ENCODE results near the gene HHLA2.

HHLA2 gene

GRCh38 chr3:108388136-108389132 is 92.1 kb downstream of the HHLA2 start:
- H3K4me2 ChIP-seq (ENCODE audit: low read length), result no peak overlapping the region
- H3K9me3 ChIP-seq (ENCODE audit: low read length), result no peaks in the 10 kb centered on the region
- no peak overlapping the region for H3K4me3 ChIP-seq (ENCODE audit: low read depth, low read length, poor library complexity, severe bottlenecking)
- no peak for TF ChIP-seq EZH2 (IDR thresholded peaks at IDR 0.05; ENCODE audit: borderline replicate concordance, low read length)
- TF ChIP-seq, protein P1, sequence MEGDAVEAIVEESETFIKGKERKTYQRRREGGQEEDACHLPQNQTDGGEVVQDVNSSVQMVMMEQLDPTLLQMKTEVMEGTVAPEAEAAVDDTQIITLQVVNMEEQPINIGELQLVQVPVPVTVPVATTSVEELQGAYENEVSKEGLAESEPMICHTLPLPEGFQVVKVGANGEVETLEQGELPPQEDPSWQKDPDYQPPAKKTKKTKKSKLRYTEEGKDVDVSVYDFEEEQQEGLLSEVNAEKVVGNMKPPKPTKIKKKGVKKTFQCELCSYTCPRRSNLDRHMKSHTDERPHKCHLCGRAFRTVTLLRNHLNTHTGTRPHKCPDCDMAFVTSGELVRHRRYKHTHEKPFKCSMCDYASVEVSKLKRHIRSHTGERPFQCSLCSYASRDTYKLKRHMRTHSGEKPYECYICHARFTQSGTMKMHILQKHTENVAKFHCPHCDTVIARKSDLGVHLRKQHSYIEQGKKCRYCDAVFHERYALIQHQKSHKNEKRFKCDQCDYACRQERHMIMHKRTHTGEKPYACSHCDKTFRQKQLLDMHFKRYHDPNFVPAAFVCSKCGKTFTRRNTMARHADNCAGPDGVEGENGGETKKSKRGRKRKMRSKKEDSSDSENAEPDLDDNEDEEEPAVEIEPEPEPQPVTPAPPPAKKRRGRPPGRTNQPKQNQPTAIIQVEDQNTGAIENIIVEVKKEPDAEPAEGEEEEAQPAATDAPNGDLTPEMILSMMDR (IDR thresholded peaks at IDR 0.05; ENCODE audit: low read length), result no peak
- no peak overlapping the region for H3K27ac ChIP-seq (ENCODE audit: low read depth, low read length, poor library complexity, severe bottlenecking)
- H3K27me3 ChIP-seq (ENCODE audit: insufficient read depth, low read length), result no peaks in the 10 kb centered on the region
- H3K9me2 ChIP-seq (ENCODE audit: low read depth, low read length), result no peaks in the 10 kb centered on the region
- H3K4me1 ChIP-seq (ENCODE audit: insufficient read depth, low read length, severe bottlenecking), result no peaks in the 10 kb centered on the region
- no peaks in the 10 kb centered on the region for H3F3A ChIP-seq (ENCODE audit: insufficient read depth, low read length)
- H3K79me2 ChIP-seq (ENCODE audit: insufficient read depth, low read length), result no peaks in the 10 kb centered on the region
- no peak overlapping the region for H2AFZ ChIP-seq (ENCODE audit: low read length)
- H4K20me1 ChIP-seq (ENCODE audit: insufficient read depth, low read length), result no peaks in the 10 kb centered on the region
- no peak overlapping the region for H3K9ac ChIP-seq (ENCODE audit: low read length)
- H3K36me3 ChIP-seq (ENCODE audit: insufficient read depth, low read length), result no peaks in the 10 kb centered on the region

DNA sequence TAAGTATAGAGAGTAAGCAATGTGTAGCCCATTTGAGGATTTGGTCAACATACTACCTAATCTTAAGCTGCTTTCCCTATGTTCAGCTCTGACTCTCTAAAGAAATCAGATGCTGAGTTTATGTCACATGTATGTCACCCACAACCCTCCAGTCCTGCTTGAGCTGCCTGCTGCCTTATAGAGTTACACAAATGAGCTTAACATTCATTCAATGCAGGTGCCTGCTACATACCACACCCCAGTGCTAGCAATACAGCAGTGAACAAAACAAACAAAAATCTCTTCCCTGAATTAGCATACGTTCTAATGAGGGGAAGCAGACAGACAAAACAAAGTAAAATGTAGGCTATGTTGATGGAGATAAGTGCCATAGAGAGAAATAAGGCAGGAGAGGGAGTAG is 93.0 kb downstream of the HHLA2 start:
- H3K27ac ChIP-seq (ENCODE audit: low read depth, low read length, poor library complexity, severe bottlenecking), result no peak overlapping the region
- H3K79me2 ChIP-seq (ENCODE audit: insufficient read depth, low read length), result no peaks in the 10 kb centered on the region
- no peaks in the 10 kb centered on the region for H3K36me3 ChIP-seq (ENCODE audit: insufficient read depth, low read length)
- TF ChIP-seq EZH2 (IDR thresholded peaks at IDR 0.05; ENCODE audit: borderline replicate concordance, low read length), result no peak
- H3K9me2 ChIP-seq (ENCODE audit: low read depth, low read length), result no peaks in the 10 kb centered on the region
- H3F3A ChIP-seq (ENCODE audit: insufficient read depth, low read length), result no peaks in the 10 kb centered on the region
- no peak overlapping the region for H2AFZ ChIP-seq (ENCODE audit: low read length)
- no peaks in the 10 kb centered on the region for H3K4me1 ChIP-seq (ENCODE audit: insufficient read depth, low read length, severe bottlenecking)
- H3K4me2 ChIP-seq (ENCODE audit: low read length), result no peak overlapping the region
- H3K27me3 ChIP-seq (ENCODE audit: insufficient read depth, low read length), result no peaks in the 10 kb centered on the region
- H3K9ac ChIP-seq (ENCODE audit: low read length), result no peak overlapping the region
- H4K20me1 ChIP-seq (ENCODE audit: insufficient read depth, low read length), result no peaks in the 10 kb centered on the region
- H3K4me3 ChIP-seq (ENCODE audit: low read depth, low read length, poor library complexity, severe bottlenecking), result no peak overlapping the region
- no peaks in the 10 kb centered on the region for H3K9me3 ChIP-seq (ENCODE audit: low read length)

DNA sequence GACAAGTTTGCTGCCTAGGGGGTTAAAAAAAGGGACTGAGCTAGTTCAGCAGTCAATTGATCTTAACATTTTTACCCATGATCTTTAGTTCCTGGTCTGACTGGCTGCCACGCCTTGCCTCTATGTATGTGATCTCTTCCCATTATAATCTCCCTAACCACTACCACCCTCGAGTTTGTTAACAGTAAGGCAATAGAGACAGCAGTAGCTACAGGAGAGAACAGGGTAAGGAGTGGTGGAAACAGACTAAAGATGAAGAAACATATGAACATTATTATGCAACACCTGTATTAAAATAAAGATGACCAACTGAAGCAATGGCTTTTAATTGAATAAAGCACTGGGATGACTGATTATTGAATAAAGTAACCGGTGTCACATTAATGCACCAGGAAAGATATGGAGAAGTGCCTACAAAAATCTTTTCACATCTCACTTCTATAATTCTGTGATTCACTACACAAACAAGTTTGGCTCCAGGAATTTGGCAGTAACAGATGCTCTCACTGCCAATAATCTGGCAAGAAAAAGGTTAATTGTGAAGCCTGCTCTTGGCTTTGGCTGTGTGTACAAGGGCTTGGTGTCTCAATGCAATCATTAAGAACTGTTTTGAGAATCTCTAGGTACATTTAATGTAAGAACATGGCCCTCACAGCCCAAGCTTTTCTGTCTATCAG is 95.7 kb downstream of the HHLA2 start:
- H3K79me2 ChIP-seq (ENCODE audit: insufficient read depth, low read length), result no peaks in the 10 kb centered on the region
- no peaks in the 10 kb centered on the region for H3F3A ChIP-seq (ENCODE audit: insufficient read depth, low read length)

More for the DNA sequence above, 95.7 kb downstream of the HHLA2 start:
- no peaks in the 10 kb centered on the region for H3K27me3 ChIP-seq (ENCODE audit: insufficient read depth, low read length)
- H3K4me3 ChIP-seq (ENCODE audit: low read depth, low read length, poor library complexity, severe bottlenecking), result no peak overlapping the region
- no peak overlapping the region for H3K4me2 ChIP-seq (ENCODE audit: low read length)
- H3K27ac ChIP-seq (ENCODE audit: low read depth, low read length, poor library complexity, severe bottlenecking), result no peak overlapping the region
- no peaks in the 10 kb centered on the region for H3K9me3 ChIP-seq (ENCODE audit: low read length)
- H4K20me1 ChIP-seq (ENCODE audit: insufficient read depth, low read length), result no peaks in the 10 kb centered on the region
- H3K9me2 ChIP-seq (ENCODE audit: low read depth, low read length), result no peaks in the 10 kb centered on the region
- no peak overlapping the region for H2AFZ ChIP-seq (ENCODE audit: low read length)
- no peaks in the 10 kb centered on the region for H3K36me3 ChIP-seq (ENCODE audit: insufficient read depth, low read length)
- TF ChIP-seq, protein P1 (IDR thresholded peaks at IDR 0.05; ENCODE audit: low read length), result no peak
- no peak for TF ChIP-seq EZH2 (IDR thresholded peaks at IDR 0.05; ENCODE audit: borderline replicate concordance, low read length)
- H3K4me1 ChIP-seq (ENCODE audit: insufficient read depth, low read length, severe bottlenecking), result no peaks in the 10 kb centered on the region
- H3K9ac ChIP-seq (ENCODE audit: low read length), result no peak overlapping the region
